ENCODE results near the gene NAA35.

NAA35 gene

DNA sequence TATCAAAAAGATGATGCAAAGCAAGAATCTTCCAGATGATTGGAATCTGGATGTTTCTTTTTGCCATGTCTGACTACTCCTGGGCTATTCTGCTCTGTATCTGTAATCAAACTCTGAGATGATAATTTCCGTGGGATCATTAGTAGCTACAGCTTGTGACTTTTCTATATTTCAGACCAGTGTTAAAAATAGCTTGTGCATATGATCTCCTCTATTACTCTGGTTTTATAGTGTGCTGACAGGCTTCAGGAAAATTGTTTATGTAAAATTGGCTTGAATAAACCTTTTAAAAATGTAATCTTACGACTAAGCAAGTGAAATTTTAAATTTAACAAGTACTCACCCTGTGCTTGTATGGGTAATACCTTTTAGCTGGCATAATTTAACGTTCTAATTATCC, 40.4 kb downstream of the NAA35 start:
- no peak overlapping the region for H3K4me3 ChIP-seq (ENCODE audit: low read depth, low read length)
- no peak overlapping the region for H3K27ac ChIP-seq (ENCODE audit: low read depth, low read length)
- no peak overlapping the region for H3K9ac ChIP-seq (ENCODE audit: low read depth, low read length)
- peaks cover 88% of the 10 kb centered on the region for H3K36me3 ChIP-seq (ENCODE audit: control insufficient read depth, insufficient read depth, low read length)
- no peaks in the 10 kb centered on the region for H3K9me3 ChIP-seq (ENCODE audit: control insufficient read depth, insufficient read depth, low read length)
- H3K27me3 ChIP-seq (ENCODE audit: control insufficient read depth, insufficient read depth, low read length) = no peaks in the 10 kb centered on the region
- no peaks in the 10 kb centered on the region for H3K4me1 ChIP-seq (ENCODE audit: control insufficient read depth, insufficient read depth, low read length)

DNA sequence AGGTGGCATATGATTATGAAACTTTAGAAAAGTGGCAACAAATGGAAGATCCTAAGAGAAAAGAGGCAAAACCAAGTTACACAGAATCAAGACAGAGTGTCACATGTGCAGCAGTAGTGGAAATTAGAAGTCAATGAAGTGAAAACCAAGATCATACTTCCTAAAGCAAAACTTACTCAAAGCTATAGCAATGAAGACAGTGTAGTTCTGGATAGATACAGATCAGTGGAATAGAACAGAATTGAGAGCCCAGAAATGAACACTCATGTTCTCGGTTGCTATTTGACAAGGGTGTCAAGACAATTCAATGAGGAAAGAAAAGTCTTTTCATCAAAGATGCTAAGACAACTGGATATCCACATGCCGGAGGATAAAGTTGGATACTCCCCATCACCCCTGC, 43.5 kb downstream of the NAA35 start:
- H3K27ac ChIP-seq (ENCODE audit: low read depth, low read length) = no peak overlapping the region
- no peak overlapping the region for H3K9ac ChIP-seq (ENCODE audit: low read depth, low read length)
- no peaks in the 10 kb centered on the region for H3K4me1 ChIP-seq (ENCODE audit: control insufficient read depth, insufficient read depth, low read length)
- H3K36me3 ChIP-seq (ENCODE audit: control insufficient read depth, insufficient read depth, low read length) = peaks cover 68% of the 10 kb centered on the region
- no peaks in the 10 kb centered on the region for H3K27me3 ChIP-seq (ENCODE audit: control insufficient read depth, insufficient read depth, low read length)
- no peak overlapping the region for H3K4me3 ChIP-seq (ENCODE audit: low read depth, low read length)
- no peaks in the 10 kb centered on the region for H3K9me3 ChIP-seq (ENCODE audit: control insufficient read depth, insufficient read depth, low read length)

DNA sequence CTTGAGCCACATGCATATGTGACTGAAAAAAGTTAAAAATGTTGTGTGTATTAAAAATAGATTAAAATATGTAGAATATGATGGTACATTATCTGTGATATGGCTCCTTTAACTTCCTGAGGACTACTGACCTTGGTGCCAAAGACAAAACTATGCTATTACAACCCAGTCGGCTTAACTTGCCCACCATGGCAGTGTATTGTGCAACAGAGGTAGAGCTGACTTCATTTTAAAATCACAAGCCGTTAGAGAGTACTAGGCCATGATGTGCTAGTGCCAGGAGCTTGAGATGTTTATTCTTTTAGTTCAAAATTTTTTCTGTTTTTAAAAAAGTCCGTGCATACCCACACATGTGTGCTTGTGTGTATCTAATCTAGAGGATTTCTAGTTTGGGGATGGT, 46.3 kb downstream of the NAA35 start:
- Histone ChIP-seq H3K36me3 (ENCODE audit: control insufficient read depth, insufficient read depth, low read length) (peaks cover 46% of the 10 kb centered on the region), H3K9ac (ENCODE audit: low read depth, low read length) (no peak overlapping the region)

DNA sequence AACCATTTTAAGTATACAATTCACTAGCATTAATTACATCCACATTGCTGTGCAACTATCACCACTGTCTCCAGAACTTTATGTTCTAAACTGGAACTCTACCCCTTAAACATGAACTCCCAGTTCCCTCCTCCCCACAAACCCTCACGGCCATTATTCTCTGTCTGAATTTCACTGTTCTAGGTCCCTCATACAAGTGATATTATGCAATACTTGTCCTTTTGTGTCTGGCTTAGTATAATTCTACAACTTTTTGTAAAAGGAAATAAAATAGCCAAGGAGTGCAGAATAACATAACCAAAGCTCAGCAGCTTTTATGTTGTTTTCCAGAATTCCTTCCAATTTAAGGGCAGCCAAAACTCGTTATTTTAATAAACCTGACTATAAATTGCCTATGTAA, 53.2 kb downstream of the NAA35 start:
- no peaks in the 10 kb centered on the region for H3K4me1 ChIP-seq (ENCODE audit: control insufficient read depth, insufficient read depth, low read length)
- no peaks in the 10 kb centered on the region for H3K9me3 ChIP-seq (ENCODE audit: control insufficient read depth, insufficient read depth, low read length)
- H3K27ac ChIP-seq (ENCODE audit: low read depth, low read length) = no peak overlapping the region
- H3K27me3 ChIP-seq (ENCODE audit: control insufficient read depth, insufficient read depth, low read length) = no peaks in the 10 kb centered on the region
- no peak overlapping the region for H3K9ac ChIP-seq (ENCODE audit: low read depth, low read length)
- peaks cover 48% of the 10 kb centered on the region for H3K36me3 ChIP-seq (ENCODE audit: control insufficient read depth, insufficient read depth, low read length)
- no peak overlapping the region for H3K4me3 ChIP-seq (ENCODE audit: low read depth, low read length)

More for the DNA sequence above, 46.3 kb downstream of the NAA35 start:
- Histone ChIP-seq H3K4me1 (ENCODE audit: control insufficient read depth, insufficient read depth, low read length) (no peaks in the 10 kb centered on the region), H3K9me3 (ENCODE audit: control insufficient read depth, insufficient read depth, low read length) (no peaks in the 10 kb centered on the region), H3K27me3 (ENCODE audit: control insufficient read depth, insufficient read depth, low read length) (no peaks in the 10 kb centered on the region), H3K4me3 (ENCODE audit: low read depth, low read length) (no peak overlapping the region), H3K27ac (ENCODE audit: low read depth, low read length) (no peak overlapping the region)

DNA sequence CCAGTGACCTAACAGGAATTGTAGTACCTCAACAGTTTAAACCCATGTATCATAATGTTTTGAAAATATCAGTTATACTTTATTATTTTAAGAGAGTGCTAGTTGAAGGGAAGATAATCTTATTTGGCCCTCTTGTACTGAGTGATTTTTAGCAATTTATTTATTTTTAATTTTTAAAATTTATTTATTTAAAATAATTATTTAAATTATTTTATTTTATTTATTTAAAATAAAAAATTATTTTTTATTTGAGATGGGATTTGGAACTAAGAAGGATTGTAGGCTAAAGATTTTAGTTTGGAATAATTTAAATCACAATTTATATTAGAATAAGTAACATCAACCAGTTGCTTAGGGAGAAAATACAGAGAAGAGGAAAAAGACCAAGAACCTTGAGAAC, 54.2 kb downstream of the NAA35 start:
- Histone ChIP-seq H3K36me3 (ENCODE audit: control insufficient read depth, insufficient read depth, low read length) (peaks cover 48% of the 10 kb centered on the region), H3K27me3 (ENCODE audit: control insufficient read depth, insufficient read depth, low read length) (no peaks in the 10 kb centered on the region)

DNA sequence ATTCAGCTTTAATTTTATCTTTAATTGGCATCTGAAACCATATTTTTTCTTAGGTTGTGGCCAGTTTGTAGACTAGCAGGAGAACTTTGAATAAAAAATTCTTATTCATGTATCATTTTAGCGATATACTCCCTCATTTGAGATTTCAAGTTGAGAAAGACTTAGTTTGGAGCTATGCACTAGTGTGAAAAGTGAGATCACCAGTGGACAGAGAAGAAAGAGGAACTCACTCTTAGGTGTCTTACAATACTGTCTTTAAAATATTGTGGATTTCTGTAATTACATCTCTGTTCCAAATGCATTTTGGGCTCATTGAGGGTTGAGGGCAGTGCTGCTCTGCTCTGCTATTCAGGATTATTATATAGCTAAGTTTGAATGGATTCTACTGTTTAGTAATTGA, 54.7 kb downstream of the NAA35 start:
- no peak overlapping the region for H3K9ac ChIP-seq (ENCODE audit: low read depth, low read length)
- H3K4me3 ChIP-seq (ENCODE audit: low read depth, low read length) = no peak overlapping the region
- no peaks in the 10 kb centered on the region for H3K4me1 ChIP-seq (ENCODE audit: control insufficient read depth, insufficient read depth, low read length)
- no peak overlapping the region for H3K27ac ChIP-seq (ENCODE audit: low read depth, low read length)
- peaks cover 47% of the 10 kb centered on the region for H3K36me3 ChIP-seq (ENCODE audit: control insufficient read depth, insufficient read depth, low read length)
- no peaks in the 10 kb centered on the region for H3K27me3 ChIP-seq (ENCODE audit: control insufficient read depth, insufficient read depth, low read length)
- H3K9me3 ChIP-seq (ENCODE audit: control insufficient read depth, insufficient read depth, low read length) = no peaks in the 10 kb centered on the region

More for the DNA sequence above, 54.2 kb downstream of the NAA35 start:
- H3K4me3 ChIP-seq (ENCODE audit: low read depth, low read length) = no peak overlapping the region
- H3K27ac ChIP-seq (ENCODE audit: low read depth, low read length) = no peak overlapping the region
- H3K4me1 ChIP-seq (ENCODE audit: control insufficient read depth, insufficient read depth, low read length) = no peaks in the 10 kb centered on the region
- no peak overlapping the region for H3K9ac ChIP-seq (ENCODE audit: low read depth, low read length)
- no peaks in the 10 kb centered on the region for H3K9me3 ChIP-seq (ENCODE audit: control insufficient read depth, insufficient read depth, low read length)

DNA sequence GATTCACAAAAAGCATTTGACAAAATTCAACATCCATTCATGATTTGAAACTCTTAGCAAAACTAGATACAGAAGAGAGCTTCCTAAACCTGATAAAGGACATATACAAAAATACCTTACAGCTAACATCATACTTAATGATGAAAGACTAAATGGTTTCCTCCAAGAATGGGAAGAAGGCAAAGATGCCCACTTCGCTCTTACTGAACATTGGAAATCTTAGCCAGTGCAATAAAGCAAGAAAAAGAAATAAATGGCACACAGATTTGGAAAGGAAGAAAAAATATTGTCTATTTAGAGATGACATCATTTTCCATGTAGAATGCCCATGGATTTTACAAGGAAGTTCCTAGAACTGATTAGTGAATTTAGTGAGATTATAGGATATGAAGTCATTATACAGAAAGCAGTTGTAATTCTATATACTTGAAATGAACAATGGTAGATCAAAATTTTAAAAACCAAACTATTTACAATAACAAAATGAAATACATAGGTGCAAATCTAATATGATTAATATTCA, 64.4 kb downstream of the NAA35 start:
- peaks cover 76% of the 10 kb centered on the region for H3K36me3 ChIP-seq (ENCODE audit: control insufficient read depth, insufficient read depth, low read length)
- H3K4me3 ChIP-seq (ENCODE audit: low read depth, low read length) = no peak overlapping the region
- no peak overlapping the region for H3K27ac ChIP-seq (ENCODE audit: low read depth, low read length)
- no peaks in the 10 kb centered on the region for H3K27me3 ChIP-seq (ENCODE audit: control insufficient read depth, insufficient read depth, low read length)
- H3K9ac ChIP-seq (ENCODE audit: low read depth, low read length) = no peak overlapping the region
- no peaks in the 10 kb centered on the region for H3K4me1 ChIP-seq (ENCODE audit: control insufficient read depth, insufficient read depth, low read length)
- H3K9me3 ChIP-seq (ENCODE audit: control insufficient read depth, insufficient read depth, low read length) = peaks cover 15% of the 10 kb centered on the region

DNA sequence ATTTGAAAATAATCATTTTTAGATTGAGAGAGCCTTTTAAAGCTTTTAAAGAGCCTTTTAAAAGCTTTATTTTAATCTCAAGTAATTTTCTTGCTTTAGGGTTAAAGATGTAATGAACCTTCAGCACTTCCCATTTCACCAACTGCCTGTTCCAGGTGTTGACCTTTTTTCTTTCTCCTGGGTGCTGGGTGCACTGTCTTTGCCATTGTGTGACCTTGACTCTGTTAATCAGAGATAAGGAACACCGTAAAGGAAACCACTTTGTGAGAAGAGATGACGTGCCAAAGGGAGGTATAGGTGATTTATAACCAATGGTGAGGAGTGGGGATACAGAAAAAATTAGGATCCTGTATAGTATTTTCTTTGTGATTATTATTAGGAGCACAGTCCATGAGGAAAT, 68.2 kb downstream of the NAA35 start:
- H3K36me3 ChIP-seq (ENCODE audit: control insufficient read depth, insufficient read depth, low read length) = peaks cover 82% of the 10 kb centered on the region
- no peak overlapping the region for H3K9ac ChIP-seq (ENCODE audit: low read depth, low read length)

DNA sequence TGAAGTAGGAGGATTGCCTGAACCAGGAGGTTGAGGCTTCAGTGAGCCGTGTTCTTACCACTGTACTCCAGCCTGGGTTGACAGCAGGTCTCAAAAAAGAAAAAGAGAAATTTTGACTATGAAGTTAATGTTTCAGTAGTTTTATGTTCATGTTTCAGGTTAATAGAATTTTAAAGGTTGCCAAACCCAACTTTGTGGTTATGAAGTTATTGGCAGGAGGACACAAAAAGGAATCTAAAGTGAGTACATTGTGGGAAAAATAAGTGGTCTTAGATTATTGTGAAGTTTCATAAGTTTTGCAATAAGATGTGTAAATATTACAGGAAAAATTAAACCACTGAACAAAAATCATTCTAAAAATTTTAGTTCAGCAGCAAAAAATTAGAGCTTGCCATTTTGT, 79.8 kb downstream of the NAA35 start:
- Histone ChIP-seq H3K9me3 (ENCODE audit: control insufficient read depth, insufficient read depth, low read length) (no peaks in the 10 kb centered on the region), H3K4me3 (ENCODE audit: low read depth, low read length) (no peak overlapping the region), H3K9ac (ENCODE audit: low read depth, low read length) (no peak overlapping the region), H3K27me3 (ENCODE audit: control insufficient read depth, insufficient read depth, low read length) (no peaks in the 10 kb centered on the region), H3K27ac (ENCODE audit: low read depth, low read length) (no peak overlapping the region), H3K4me1 (ENCODE audit: control insufficient read depth, insufficient read depth, low read length) (no peaks in the 10 kb centered on the region), H3K36me3 (ENCODE audit: control insufficient read depth, insufficient read depth, low read length) (peaks cover 92% of the 10 kb centered on the region)

More for the DNA sequence above, 68.2 kb downstream of the NAA35 start:
- no peak overlapping the region for H3K4me3 ChIP-seq (ENCODE audit: low read depth, low read length)
- no peaks in the 10 kb centered on the region for H3K27me3 ChIP-seq (ENCODE audit: control insufficient read depth, insufficient read depth, low read length)
- H3K9me3 ChIP-seq (ENCODE audit: control insufficient read depth, insufficient read depth, low read length) = peaks cover 11% of the 10 kb centered on the region
- H3K4me1 ChIP-seq (ENCODE audit: control insufficient read depth, insufficient read depth, low read length) = no peaks in the 10 kb centered on the region
- no peak overlapping the region for H3K27ac ChIP-seq (ENCODE audit: low read depth, low read length)

DNA sequence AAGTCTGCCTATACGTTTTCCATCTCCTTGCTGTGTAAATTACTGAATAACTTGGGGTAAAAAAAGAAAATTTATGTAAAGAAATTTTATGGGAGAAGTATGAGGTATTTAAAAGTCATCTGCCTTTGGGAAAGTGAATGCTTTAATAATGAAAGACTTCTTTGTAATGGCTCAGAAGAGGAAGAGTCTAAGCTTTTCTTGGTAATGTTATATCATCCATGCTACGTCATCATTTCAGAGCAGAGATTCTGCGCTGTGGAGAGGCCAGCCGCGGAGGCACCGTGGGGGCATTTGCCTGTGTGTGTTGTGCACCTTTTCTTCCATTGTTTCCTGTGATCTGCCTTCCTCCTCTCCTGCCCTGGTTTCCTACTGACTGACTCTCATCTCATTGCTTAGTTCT, 80.2 kb downstream of the NAA35 start:
- H3K4me3 ChIP-seq (ENCODE audit: low read depth, low read length) = no peak overlapping the region
- H3K9me3 ChIP-seq (ENCODE audit: control insufficient read depth, insufficient read depth, low read length) = no peaks in the 10 kb centered on the region
- H3K9ac ChIP-seq (ENCODE audit: low read depth, low read length) = no peak overlapping the region
- H3K27me3 ChIP-seq (ENCODE audit: control insufficient read depth, insufficient read depth, low read length) = no peaks in the 10 kb centered on the region
- H3K36me3 ChIP-seq (ENCODE audit: control insufficient read depth, insufficient read depth, low read length) = peaks cover 96% of the 10 kb centered on the region
- no peak overlapping the region for H3K27ac ChIP-seq (ENCODE audit: low read depth, low read length)
- H3K4me1 ChIP-seq (ENCODE audit: control insufficient read depth, insufficient read depth, low read length) = no peaks in the 10 kb centered on the region

DNA sequence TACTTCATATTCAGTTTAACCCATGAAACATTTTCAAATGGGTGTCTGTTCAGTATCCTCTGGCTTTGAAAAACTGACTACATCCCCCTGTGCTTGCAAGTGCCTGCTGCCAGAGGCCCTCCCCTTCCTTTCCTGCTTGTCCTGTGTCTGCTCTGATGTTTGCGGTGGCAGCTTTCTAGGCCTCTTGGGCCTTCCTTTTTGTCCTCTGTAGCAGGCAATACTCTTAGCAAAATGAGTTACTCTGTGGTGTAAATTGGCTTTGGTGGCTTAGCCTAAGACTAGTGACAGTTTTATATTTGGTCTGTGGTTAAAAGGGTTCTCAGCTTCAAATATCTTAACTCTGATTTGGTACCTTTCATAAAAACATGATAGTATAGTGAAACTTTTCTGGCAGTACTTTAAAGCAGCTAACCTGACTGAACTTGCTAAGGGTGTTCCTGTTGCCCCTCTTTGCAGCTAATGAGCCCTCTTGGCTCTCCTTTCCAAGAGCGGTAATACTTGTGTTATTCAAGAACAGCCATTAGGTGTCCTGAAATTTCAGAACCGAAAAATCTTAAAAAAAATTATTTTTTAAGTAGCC, 81.8 kb downstream of the NAA35 start:
- Histone ChIP-seq H3K9me3 (ENCODE audit: control insufficient read depth, insufficient read depth, low read length) (no peaks in the 10 kb centered on the region), H3K27me3 (ENCODE audit: control insufficient read depth, insufficient read depth, low read length) (no peaks in the 10 kb centered on the region), H3K4me3 (ENCODE audit: low read depth, low read length) (no peak overlapping the region), H3K4me1 (ENCODE audit: control insufficient read depth, insufficient read depth, low read length) (no peaks in the 10 kb centered on the region), H3K9ac (ENCODE audit: low read depth, low read length) (no peak overlapping the region), H3K36me3 (ENCODE audit: control insufficient read depth, insufficient read depth, low read length) (peaks cover 96% of the 10 kb centered on the region), H3K27ac (ENCODE audit: low read depth, low read length) (no peak overlapping the region)

All from HUES48 (cell line).